GM18498 (cell line): ENCODE results near the gene SULT1C2.
"Not testable (repeated sequence)": the region's sequence is repeated elsewhere in the genome, so short reads cannot be mapped to it uniquely, and the experiment has no call there.

Experiments used
- ATAC-seq: cut with Tn5 transposase; IDR thresholded peaks from one replicate; pipeline ENCODE4 v1.9.1; 2021; ENCODE audit warnings: mild to moderate bottlenecking, moderate library complexity; ENCODE audit not compliant: unreplicated experiment

SULT1C2 gene

GRCh38 chr2:108288534-108289106 is at the start of gene SULT1C2:
TSS of gene SULT1C2 (plus strand) at chr2:108288895. CDS start at chr2:108293668, 4,773 bp downstream.
- ATAC-seq, result no peak

- no peak for ATAC-seq
Measured at GRCh38 chr2:108239786-108240185, 48.9 kb upstream of the SULT1C2 start, which contains the start of gene SULT1C3. TSS of gene SULT1C3 (plus strand) at chr2:108239968. CDS start at chr2:108247195, 7,227 bp downstream.

- no peak for ATAC-seq
Measured at GRCh38 chr2:108240966-108241365, 47.7 kb upstream of the SULT1C2 start.

- ATAC-seq, result no peak
Measured at GRCh38 chr2:108243566-108243965, 45.1 kb upstream of the SULT1C2 start.

- ATAC-seq, result no peak
Measured at GRCh38 chr2:108244667-108245414, 43.9 kb upstream of the SULT1C2 start.

- no peak for ATAC-seq
Measured at GRCh38 chr2:108253106-108253505, 35.6 kb upstream of the SULT1C2 start.

- no peak for ATAC-seq
Measured at GRCh38 chr2:108257757-108258331, 30.9 kb upstream of the SULT1C2 start.

GRCh38 chr2:108260773-108261172 is 27.9 kb upstream of the SULT1C2 start:
- no peak for ATAC-seq

- no peak for ATAC-seq
Measured at GRCh38 chr2:108262036-108262435, 26.7 kb upstream of the SULT1C2 start.

GRCh38 chr2:108263401-108263800 is 25.3 kb upstream of the SULT1C2 start:
- no peak for ATAC-seq

- no peak for ATAC-seq
Measured at GRCh38 chr2:108266218-108266617, 22.5 kb upstream of the SULT1C2 start.

GRCh38 chr2:108267101-108267500 is 21.6 kb upstream of the SULT1C2 start:
- ATAC-seq, result no peak

- ATAC-seq, result no peak
Measured at GRCh38 chr2:108268001-108268400, 20.7 kb upstream of the SULT1C2 start.

- no peak for ATAC-seq
Measured at GRCh38 chr2:108270346-108270745, 18.3 kb upstream of the SULT1C2 start.

- no peak for ATAC-seq
Measured at GRCh38 chr2:108270768-108271506, 17.8 kb upstream of the SULT1C2 start.

- ATAC-seq, result no peak
Measured at GRCh38 chr2:108271691-108272253, 16.9 kb upstream of the SULT1C2 start.

GRCh38 chr2:108278631-108279030 is 10.1 kb upstream of the SULT1C2 start:
- ATAC-seq, result no peak

- no peak for ATAC-seq
Measured at GRCh38 chr2:108279468-108279867, 9.2 kb upstream of the SULT1C2 start.

- no peak for ATAC-seq
Measured at GRCh38 chr2:108280466-108280865, 8.2 kb upstream of the SULT1C2 start.

GRCh38 chr2:108284566-108284965 is 4.1 kb upstream of the SULT1C2 start:
- not testable (repeated sequence) for ATAC-seq

GRCh38 chr2:108285616-108286015 is 3.1 kb upstream of the SULT1C2 start:
- no peak for ATAC-seq
